Neuronal stem cell (in vitro differentiated cells): ENCODE data around the gene ISLR.

Experiments used
- DNase-seq: peaks from one replicate; pipeline ENCODE4 v3.0.0-alpha.2; 2013; ENCODE audit warnings: low spot score
- H2AFZ ChIP-seq: one replicate; pipeline ENCODE4 v1.6.1; 2013; ENCODE audit warnings: mild to moderate bottlenecking, low read length, inconsistent platforms
- H2AK5ac ChIP-seq: 2 replicates; pipeline ENCODE4 v1.6.1; 2013; ENCODE audit warnings: low read depth, mild to moderate bottlenecking, inconsistent platforms, low read length, moderate library complexity, mixed read lengths
- H2BK120ac ChIP-seq: 2 replicates; pipeline ENCODE4 v1.6.1; 2013; ENCODE audit warnings: low read depth, mild to moderate bottlenecking, inconsistent platforms, low read length, moderate library complexity, mixed read lengths
- H2BK12ac ChIP-seq: one replicate; pipeline ENCODE4 v1.6.1; 2013; ENCODE audit warnings: low read length, inconsistent platforms
- H2BK15ac ChIP-seq: 2 replicates; pipeline ENCODE4 v1.6.1; 2013; ENCODE audit warnings: mild to moderate bottlenecking, low read length, inconsistent platforms, mixed read lengths
- H2BK5ac ChIP-seq: one replicate; pipeline ENCODE4 v1.6.1; 2013; ENCODE audit warnings: inconsistent platforms, mild to moderate bottlenecking, low read length, moderate library complexity
- H3K14ac ChIP-seq: one replicate; pipeline ENCODE4 v1.6.1; 2013; ENCODE audit warnings: low read length, inconsistent platforms
- H3K18ac ChIP-seq: 2 replicates; pipeline ENCODE4 v1.6.1; 2013; ENCODE audit warnings: low read length, inconsistent platforms
- H3K23ac ChIP-seq: 2 replicates; pipeline ENCODE4 v1.6.1; 2013; ENCODE audit warnings: low read depth, mild to moderate bottlenecking, mixed read lengths, low read length, inconsistent platforms; ENCODE audit not compliant: poor library complexity
- H3K27ac ChIP-seq: replicated peaks from 3 replicates; pipeline ENCODE4 v1.5.1; 2013; ENCODE audit warnings: low read length, inconsistent platforms
- H3K27me3 ChIP-seq, 3 experiments: 2 replicates each; pipeline ENCODE4 v1.6.1; 2013; ENCODE audit warnings: low read length in 3 of 3, mild to moderate bottlenecking in 2 of 3, inconsistent platforms in 1 of 3, low read depth in 1 of 3, mixed read lengths in 1 of 3, moderate library complexity in 1 of 3; ENCODE audit not compliant: control insufficient read depth in 3 of 3, insufficient read depth in 3 of 3
- H3K36me3 ChIP-seq, 2 donors: replicated peaks in 1 of 2; 2 replicates each; pipeline ENCODE4 v1.6.1; 2013; ENCODE audit warnings: low read length in 2 of 2; ENCODE audit not compliant: control insufficient read depth in 2 of 2, insufficient read depth in 2 of 2
- H3K4ac ChIP-seq: 2 replicates; pipeline ENCODE4 v1.6.1; 2013; ENCODE audit warnings: inconsistent platforms, mild to moderate bottlenecking, low read length, moderate library complexity
- H3K4me1 ChIP-seq, 2 donors: 1 replicate in 1 of 2; 2 replicates in 1 of 2; pipeline ENCODE4 v1.6.1; 2013; ENCODE audit warnings: low read length in 2 of 2, low read depth in 1 of 2; ENCODE audit not compliant: control insufficient read depth in 2 of 2, insufficient read depth in 1 of 2
- H3K4me2 ChIP-seq: one replicate; pipeline ENCODE4 v1.6.1; 2013; ENCODE audit warnings: mild to moderate bottlenecking, low read length, inconsistent platforms; ENCODE audit not compliant: insufficient read depth, poor library complexity, severe bottlenecking
- H3K4me3 ChIP-seq, 2 donors: 2 replicates each; pipeline ENCODE4 v1.5.1; 2013; ENCODE audit warnings: low read length in 2 of 2, mild to moderate bottlenecking in 2 of 2, inconsistent platforms in 1 of 2, moderate library complexity in 1 of 2
- H3K79me1 ChIP-seq: one replicate; pipeline ENCODE4 v1.6.1; 2013; ENCODE audit warnings: low read depth, mild to moderate bottlenecking, inconsistent platforms, low read length, moderate library complexity
- H3K9ac ChIP-seq: one replicate; pipeline ENCODE4 v1.6.1; 2013; ENCODE audit warnings: mild to moderate bottlenecking, low read depth, low read length, inconsistent platforms; ENCODE audit not compliant: poor library complexity
- H3K9me3 ChIP-seq, 2 donors: replicated peaks in 1 of 2; 2 replicates each; pipeline versions ENCODE3 to v1.6.1; 2013; ENCODE audit warnings: low read length in 2 of 2, mild to moderate bottlenecking in 2 of 2, inconsistent platforms in 1 of 2, low read depth in 1 of 2, mixed read lengths in 1 of 2, moderate library complexity in 1 of 2; ENCODE audit not compliant: control insufficient read depth in 2 of 2, insufficient read depth in 1 of 2
- H4K8ac ChIP-seq: one replicate; pipeline ENCODE4 v1.6.1; 2013; ENCODE audit warnings: low read depth, mild to moderate bottlenecking, inconsistent platforms, low read length, moderate library complexity
- H4K91ac ChIP-seq: one replicate; pipeline ENCODE4 v1.6.1; 2013; ENCODE audit warnings: low read length, low read depth, mild to moderate bottlenecking, inconsistent platforms; ENCODE audit not compliant: poor library complexity
- WGBS, 2 donors: extraction: QIAGEN DNeasy Blood & Tissue Kit; methylation state at CpG; one replicate each; pipeline ENCODE4 v1.1.7; 2013; ENCODE audit warnings: missing lambda C conversion rate in 2 of 2, mixed read lengths in 1 of 2; ENCODE audit not compliant: insufficient read length in 2 of 2, insufficient replicate concordance in 1 of 2; ENCODE audit errors: extremely low coverage in 2 of 2; 5-methylcytosine and 5-hydroxymethylcytosine counted together

ISLR gene

DNA sequence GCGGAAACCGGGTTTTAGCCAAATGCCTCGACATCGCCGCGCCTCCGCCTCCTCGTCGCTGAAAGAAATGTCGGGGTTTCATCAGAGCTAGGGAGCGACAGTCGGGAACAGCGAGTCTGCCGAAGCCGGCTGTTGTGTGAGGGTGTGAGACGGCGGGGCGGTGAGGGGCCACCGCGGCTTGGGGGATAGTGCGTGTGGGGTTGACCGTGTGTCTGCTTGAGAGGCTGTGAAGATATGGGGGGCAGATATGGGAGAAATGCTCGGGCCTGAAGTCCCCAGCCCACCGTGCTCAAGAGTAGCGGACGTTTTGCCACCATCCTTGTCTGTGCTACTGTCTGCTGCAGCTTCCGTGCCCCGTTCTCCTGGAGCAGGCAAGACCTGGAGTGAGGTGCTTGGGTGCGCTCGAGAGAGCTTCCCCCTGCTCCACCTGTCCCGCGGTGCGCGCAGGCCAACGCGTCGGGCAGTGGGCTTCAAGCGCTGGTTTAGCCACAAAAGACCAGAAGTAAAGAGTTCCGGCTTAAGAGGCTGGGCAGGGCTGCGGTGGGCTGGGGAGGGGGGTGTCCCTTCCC, 43.8 kb upstream of the ISLR start:
- Histone ChIP-seq H3K9me3 (peaks cover 21 to 25% of the 10 kb centered on the region in 2 donors), H2BK12ac (peak overlapping the region; percentile 97), H3K14ac (peak overlapping the region; percentile 65), H3K4me1 (peaks cover 29 to 34% of the 10 kb centered on the region in 2 donors), H3K4me2 (peak overlapping the region; percentile 82), H3K18ac (peak overlapping the region; percentile 95), H3K4ac (no peak overlapping the region), H3K27me3 (peaks cover 62 to 78% (median 69%) of the 10 kb centered on the region in 3 experiments), H2AK5ac (peak overlapping the region; percentile 91), H4K8ac (no peak overlapping the region), H3K79me1 (peaks cover 4% of the 10 kb centered on the region), H2BK120ac (peak overlapping the region; percentile 51), H2BK5ac (no peak overlapping the region), H3K36me3 (no peaks in the 10 kb centered on the region), H3K23ac (peak overlapping the region; percentile 60), H2AFZ (peak overlapping the region; percentile 90), H3K27ac (no peak overlapping the region), H2BK15ac (peak overlapping the region; percentile 19), H3K4me3 (peak overlapping the region; percentile 48 to 63), H4K91ac (peak overlapping the region; percentile 73), H3K9ac (peak overlapping the region; percentile 78)
- no peak for DNase-seq
- no CpG with 5 or more reads among the region's 40 CpGs for WGBS, 2 donors

DNA sequence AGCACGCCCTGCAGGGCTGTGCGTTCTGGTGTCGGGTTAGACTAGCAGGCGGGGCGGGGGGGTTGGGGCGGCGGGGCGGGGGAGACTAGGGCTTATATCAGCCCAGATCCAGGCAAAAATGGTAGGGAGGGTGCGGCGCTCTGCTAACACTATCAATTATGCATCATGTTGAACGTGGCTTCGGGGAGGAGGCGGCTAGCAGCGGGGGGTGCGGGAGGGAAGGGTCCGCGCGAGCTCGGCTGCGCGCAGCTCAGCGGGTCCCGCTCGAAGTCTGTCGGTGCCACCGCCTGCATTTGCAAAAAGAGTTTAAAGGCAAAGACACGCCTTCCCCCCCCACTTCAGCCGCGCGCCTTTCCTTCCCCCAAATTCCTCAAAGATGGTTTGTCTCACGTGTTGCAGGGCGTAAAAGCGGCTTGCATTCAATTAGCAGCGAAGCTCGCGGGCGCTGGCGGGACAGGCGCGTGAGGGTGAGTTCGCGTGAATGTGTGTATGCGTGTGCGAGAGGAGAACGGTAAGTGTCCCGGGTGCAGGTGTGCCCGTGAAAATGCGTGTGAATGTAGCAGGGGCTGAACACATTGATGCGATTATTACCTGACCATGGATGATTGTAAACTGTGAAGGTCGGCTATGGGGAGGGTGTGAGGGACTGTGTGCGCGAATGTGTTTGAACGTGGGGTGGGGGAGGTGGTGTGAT, 43.2 kb upstream of the ISLR start, which contains the start of gene ISLR2:
Gene ISLR2 (plus strand): TSS at position 432 of the 694 bp plus-strand sequence. CDS start 2,169 bp downstream, outside the sequence.
- Histone ChIP-seq H3K4ac (no peak within 1 kb of the TSS), H2AK5ac (peak within 1 kb of the TSS; percentile 98), H3K27me3 (peaks cover 64 to 84% (median 75%) of the 10 kb centered on the region in 3 experiments), H3K79me1 (peaks cover 6% of the 10 kb centered on the region), H2BK12ac (peak within 1 kb of the TSS; percentile 97), H3K14ac (peak within 1 kb of the TSS; percentile 67), H3K9ac (peak within 1 kb of the TSS; percentile 78), H3K4me3 (peak within 1 kb of the TSS; percentile 48 to 63), H4K91ac (peak within 1 kb of the TSS; percentile 73), H3K9me3 (peaks cover 25 to 27% of the 10 kb centered on the region in 2 donors), H3K27ac (no peak within 1 kb of the TSS), H2BK15ac (peak within 1 kb of the TSS; percentile 54), H2AFZ (peak within 1 kb of the TSS; percentile 90), H3K4me1 (peaks cover 29 to 37% of the 10 kb centered on the region in 2 donors), H3K18ac (peak within 1 kb of the TSS; percentile 95), H3K36me3 (no peaks in the 10 kb centered on the region), H3K23ac (peak within 1 kb of the TSS; percentile 94), H2BK5ac (no peak within 1 kb of the TSS), H3K4me2 (peak within 1 kb of the TSS; percentile 82), H4K8ac (no peak within 1 kb of the TSS), H2BK120ac (peak within 1 kb of the TSS; percentile 51)
- no CpG with 5 or more reads among the region's 53 CpGs for WGBS, 2 donors
- no peak for DNase-seq

DNA sequence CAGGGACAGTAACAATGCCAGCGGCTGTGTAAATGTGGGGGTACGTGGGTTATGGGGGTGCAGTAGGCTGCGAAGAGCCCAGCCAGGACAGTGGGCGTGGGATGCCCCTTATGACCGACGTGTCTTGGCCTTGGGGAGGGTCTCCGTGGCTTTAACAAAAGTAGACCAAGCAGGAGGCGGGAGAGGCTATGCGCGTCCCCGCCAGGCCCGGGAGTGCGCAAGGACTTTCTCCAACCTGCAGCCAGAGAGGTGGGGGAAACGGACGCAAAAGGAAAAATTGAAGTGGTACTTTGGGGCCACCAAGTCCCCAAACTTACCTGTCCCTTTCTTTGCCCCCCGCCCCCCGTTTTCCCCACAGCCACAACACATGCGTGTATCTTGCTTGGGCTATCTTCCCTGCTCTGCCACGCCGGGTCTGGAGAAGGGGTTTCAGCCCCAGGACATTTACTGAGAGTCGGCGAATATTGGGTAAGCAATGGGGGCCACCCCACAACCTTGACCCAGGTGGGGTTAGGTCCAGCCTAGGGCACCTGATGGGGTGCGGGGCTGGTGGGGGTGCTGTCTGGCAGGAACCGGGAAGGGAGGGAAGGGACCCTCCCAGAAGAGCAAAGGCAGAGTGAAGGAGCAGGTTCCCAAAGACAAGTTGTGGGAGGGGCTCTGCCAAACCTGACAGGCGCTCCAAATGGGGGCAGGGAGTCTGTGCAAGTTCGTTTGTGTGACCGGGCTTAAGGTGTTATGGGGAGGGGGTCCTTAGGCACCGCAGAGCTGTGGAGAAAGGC, 42.5 kb upstream of the ISLR start:
- peak overlapping the region; percentile 82 for H3K4me2 ChIP-seq
- H2AFZ ChIP-seq, result peak overlapping the region; percentile 38
- H3K27me3 ChIP-seq, result peaks cover 64 to 88% (median 75%) of the 10 kb centered on the region in 3 experiments
- WGBS, 2 donors, result no CpG with 5 or more reads among the region's 28 CpGs
- no peak overlapping the region for H4K91ac ChIP-seq
- H3K4me3 ChIP-seq, result peak overlapping the region; percentile 26 to 59
- H3K14ac ChIP-seq, result peak overlapping the region; percentile 67
- H2BK5ac ChIP-seq, result no peak overlapping the region
- peak overlapping the region; percentile 94 for H3K23ac ChIP-seq
- peak overlapping the region; percentile 54 for H2BK15ac ChIP-seq
- peaks cover 25 to 27% of the 10 kb centered on the region in 2 donors for H3K9me3 ChIP-seq
- H3K79me1 ChIP-seq, result peaks cover 6% of the 10 kb centered on the region
- no peak overlapping the region for H2BK12ac ChIP-seq
- H3K9ac ChIP-seq, result peak overlapping the region; percentile 65
- no peak for DNase-seq
- no peak overlapping the region for H3K27ac ChIP-seq
- H3K4me1 ChIP-seq, result peaks cover 32 to 38% of the 10 kb centered on the region in 2 donors
- H4K8ac ChIP-seq, result no peak overlapping the region
- H3K36me3 ChIP-seq, result no peaks in the 10 kb centered on the region
- H2AK5ac ChIP-seq, result peak overlapping the region; percentile 98
- H2BK120ac ChIP-seq, result no peak overlapping the region
- H3K4ac ChIP-seq, result no peak overlapping the region
- peak overlapping the region; percentile 55 for H3K18ac ChIP-seq
